Measurements from ENCODE around the gene PLAA. TPM values are rescaled to one million over a fixed set of nuclear protein-coding genes. Genes with fewer than 3 reads are reported as not detected.
A peak's percentile ranks its signal among the peaks of the same experiment; 100 is the strongest.

Gene PLAA
- total RNA-seq, 2 experiments from 2014 or later = 30.1 to 34.1 TPM

DNA sequence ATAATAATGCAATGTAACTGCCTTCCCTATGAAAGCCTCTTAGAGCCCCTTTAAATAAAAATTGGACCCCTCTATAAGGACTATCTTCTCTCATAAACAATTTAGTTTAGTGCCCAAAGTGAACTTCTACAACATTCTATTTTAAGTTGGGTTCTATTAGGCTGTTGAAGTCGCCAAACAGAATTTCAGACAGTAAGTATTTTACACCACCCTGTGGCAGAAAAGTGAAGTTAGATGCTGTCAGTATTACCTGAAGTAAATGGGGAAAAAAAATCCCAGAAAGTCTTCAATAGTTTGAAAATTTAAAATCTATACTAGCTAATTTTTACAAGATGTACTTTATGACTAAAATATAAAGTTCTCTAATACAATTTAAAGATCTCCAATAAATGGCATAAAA lies 84.0 kb downstream of the PLAA start:
- DNase-seq = no peak
- ChIA-PET POLR2A (interaction anchor here (0.6 kb wide), 1 partner anchor 1817 kb away, joined by 3 read pairs; no protein-coding TSS in a partner anchor), CTCF (interaction anchor here (1.5 kb wide), 1 partner anchor 9 kb away, joined by 3 read pairs; no protein-coding TSS in a partner anchor)
- Mint-ChIP-seq H3K27me3 (no peaks in the 10 kb centered on the region), H3K4me3 (no peak overlapping the region), H3K9me3 (no peaks in the 10 kb centered on the region), H3K36me3 (ENCODE audit: low read depth) (peaks cover 38% of the 10 kb centered on the region), H3K27ac (no peak overlapping the region), H3K4me1 (ENCODE audit: low read depth) (no peaks in the 10 kb centered on the region)
- Histone ChIP-seq H3K9me3 (ENCODE audit: control insufficient read depth in 1 of 2, insufficient read depth in 1 of 2, low read length in 2 of 2) (no peaks in the 10 kb centered on the region), H3K27me3 (ENCODE audit: control insufficient read depth in 1 of 2, insufficient read depth in 2 of 2, low read length in 2 of 2) (no peaks in the 10 kb centered on the region), H3K4me3 (ENCODE audit: low read length) (no peak overlapping the region), H3K4me1 (ENCODE audit: insufficient read depth, low read length) (no peaks in the 10 kb centered on the region), H3K27ac (ENCODE audit: low read depth in 1 of 2, low read length in 2 of 2) (no peak overlapping the region), H3K36me3 (ENCODE audit: insufficient read depth, low read length) (peaks cover 10% of the 10 kb centered on the region)
- TF ChIP-seq, protein P1, sequence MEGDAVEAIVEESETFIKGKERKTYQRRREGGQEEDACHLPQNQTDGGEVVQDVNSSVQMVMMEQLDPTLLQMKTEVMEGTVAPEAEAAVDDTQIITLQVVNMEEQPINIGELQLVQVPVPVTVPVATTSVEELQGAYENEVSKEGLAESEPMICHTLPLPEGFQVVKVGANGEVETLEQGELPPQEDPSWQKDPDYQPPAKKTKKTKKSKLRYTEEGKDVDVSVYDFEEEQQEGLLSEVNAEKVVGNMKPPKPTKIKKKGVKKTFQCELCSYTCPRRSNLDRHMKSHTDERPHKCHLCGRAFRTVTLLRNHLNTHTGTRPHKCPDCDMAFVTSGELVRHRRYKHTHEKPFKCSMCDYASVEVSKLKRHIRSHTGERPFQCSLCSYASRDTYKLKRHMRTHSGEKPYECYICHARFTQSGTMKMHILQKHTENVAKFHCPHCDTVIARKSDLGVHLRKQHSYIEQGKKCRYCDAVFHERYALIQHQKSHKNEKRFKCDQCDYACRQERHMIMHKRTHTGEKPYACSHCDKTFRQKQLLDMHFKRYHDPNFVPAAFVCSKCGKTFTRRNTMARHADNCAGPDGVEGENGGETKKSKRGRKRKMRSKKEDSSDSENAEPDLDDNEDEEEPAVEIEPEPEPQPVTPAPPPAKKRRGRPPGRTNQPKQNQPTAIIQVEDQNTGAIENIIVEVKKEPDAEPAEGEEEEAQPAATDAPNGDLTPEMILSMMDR (IDR thresholded peaks at IDR 0.05) = no peak
- ATAC-seq (ENCODE audit: poor library complexity) = no peak
- intact Hi-C loops (cut with DNase I, micrococcal nuclease) = no loop called here

GRCh38 chr9:26856413-26857032 lies 90.5 kb downstream of the PLAA start:
- H3K4me3 Mint-ChIP-seq = no peak overlapping the region
- H3K27ac Mint-ChIP-seq = no peak overlapping the region
- H3K4me1 Mint-ChIP-seq (ENCODE audit: low read depth) = no peaks in the 10 kb centered on the region
- no peak for ATAC-seq (ENCODE audit: poor library complexity)
- H3K36me3 ChIP-seq (ENCODE audit: insufficient read depth, low read length) = peaks cover 21% of the 10 kb centered on the region
- intact Hi-C loops (cut with DNase I, micrococcal nuclease) = no loop called here
- H3K4me3 ChIP-seq (ENCODE audit: low read length) = no peak overlapping the region
- H3K27ac ChIP-seq (ENCODE audit: low read depth in 1 of 2, low read length in 2 of 2) = no peak overlapping the region
- POLR2A ChIA-PET = no interaction called here
- TF ChIP-seq, protein P1 (IDR thresholded peaks at IDR 0.05) = no peak
- H3K9me3 Mint-ChIP-seq = no peaks in the 10 kb centered on the region
- peak in 3 of 14 experiments; percentile 10 to 28 (median 15) for DNase-seq
- CTCF ChIA-PET = no interaction called here
- no peaks in the 10 kb centered on the region for H3K27me3 ChIP-seq (ENCODE audit: control insufficient read depth in 1 of 2, insufficient read depth in 2 of 2, low read length in 2 of 2)
- peaks cover 37% of the 10 kb centered on the region for H3K36me3 Mint-ChIP-seq (ENCODE audit: low read depth)
- H3K9me3 ChIP-seq (ENCODE audit: control insufficient read depth in 1 of 2, insufficient read depth in 1 of 2, low read length in 2 of 2) = no peaks in the 10 kb centered on the region
- no peaks in the 10 kb centered on the region for H3K27me3 Mint-ChIP-seq
- no peaks in the 10 kb centered on the region for H3K4me1 ChIP-seq (ENCODE audit: insufficient read depth, low read length)

Other genes with a start within 250 kb of the PLAA start
- gene CAAP1, start 54.4 kb downstream of the PLAA start, total RNA-seq = 10 to 100 TPM; 11.4 to 12.8 TPM
- 1 to 10 TPM; 7.3 to 7.7 TPM for gene IFT74, start 9.2 kb upstream of the PLAA start, total RNA-seq
- gene LRRC19, start 58.4 kb upstream of the PLAA start, total RNA-seq = not detected
- gene TEK, start 162.0 kb upstream of the PLAA start, total RNA-seq = not detected